Measurements from ENCODE around the gene SRRM1.

The SRRM1 gene

GRCh38 chr1:24652382-24652781, 9.3 kb downstream of the SRRM1 start:
- H3K4me3 ChIP-seq (ENCODE audit: low read depth, low read length): no peak overlapping the region
- in situ Hi-C loops (cut with HindIII; ENCODE audit: low sequenced_read_pairs): no loop called here
- no peak for TF ChIP-seq CTCF (IDR thresholded peaks at IDR 0.05; ENCODE audit: low read depth, low read length)
- DNase-seq (ENCODE audit: low read depth, low spot score): no peak

GRCh38 chr1:24654010-24654409, 10.9 kb downstream of the SRRM1 start:
- DNase-seq (ENCODE audit: low read depth, low spot score): no peak
- H3K4me3 ChIP-seq (ENCODE audit: low read depth, low read length): no peak overlapping the region
- in situ Hi-C loops (cut with HindIII; ENCODE audit: low sequenced_read_pairs): no loop called here
- no peak for TF ChIP-seq CTCF (IDR thresholded peaks at IDR 0.05; ENCODE audit: low read depth, low read length)

GRCh38 chr1:24656046-24656445, 12.9 kb downstream of the SRRM1 start:
- in situ Hi-C loops (cut with HindIII; ENCODE audit: low sequenced_read_pairs): no loop called here
- no peak for DNase-seq (ENCODE audit: low read depth, low spot score)
- TF ChIP-seq CTCF (IDR thresholded peaks at IDR 0.05; ENCODE audit: low read depth, low read length): no peak
- no peak overlapping the region for H3K4me3 ChIP-seq (ENCODE audit: low read depth, low read length)

- no peak for TF ChIP-seq CTCF (IDR thresholded peaks at IDR 0.05; ENCODE audit: low read depth, low read length)
- DNase-seq (ENCODE audit: low read depth, low spot score): no peak
- in situ Hi-C loops (cut with HindIII; ENCODE audit: low sequenced_read_pairs): no loop called here
- H3K4me3 ChIP-seq (ENCODE audit: low read depth, low read length): no peak overlapping the region
Measured at GRCh38 chr1:24657781-24658180, 14.7 kb downstream of the SRRM1 start.

- no peak for DNase-seq (ENCODE audit: low read depth, low spot score)
- no peak for TF ChIP-seq CTCF (IDR thresholded peaks at IDR 0.05; ENCODE audit: low read depth, low read length)
- H3K4me3 ChIP-seq (ENCODE audit: low read depth, low read length): no peak overlapping the region
- in situ Hi-C loops (cut with HindIII; ENCODE audit: low sequenced_read_pairs): no loop called here
Measured at GRCh38 chr1:24659166-24659904, 16.2 kb downstream of the SRRM1 start.

- TF ChIP-seq CTCF (IDR thresholded peaks at IDR 0.05; ENCODE audit: low read depth, low read length): no peak
- H3K4me3 ChIP-seq (ENCODE audit: low read depth, low read length): no peak overlapping the region
- in situ Hi-C loops (cut with HindIII; ENCODE audit: low sequenced_read_pairs): no loop called here
- no peak for DNase-seq (ENCODE audit: low read depth, low spot score)
Measured at GRCh38 chr1:24659993-24660665, 17.0 kb downstream of the SRRM1 start.
